HG03565 (cell line): Measurements from ENCODE around the gene TUBB2B.
"Not testable (repeated sequence)": the region's sequence is repeated elsewhere in the genome, so short reads cannot be mapped to it uniquely, and the experiment has no call there.

Experiments used
- ATAC-seq: cut with Tn5 transposase; IDR thresholded peaks from one replicate; pipeline ENCODE4 v1.9.1; 2021; ENCODE audit warnings: mild to moderate bottlenecking, moderate library complexity; ENCODE audit not compliant: unreplicated experiment

TUBB2B gene

DNA sequence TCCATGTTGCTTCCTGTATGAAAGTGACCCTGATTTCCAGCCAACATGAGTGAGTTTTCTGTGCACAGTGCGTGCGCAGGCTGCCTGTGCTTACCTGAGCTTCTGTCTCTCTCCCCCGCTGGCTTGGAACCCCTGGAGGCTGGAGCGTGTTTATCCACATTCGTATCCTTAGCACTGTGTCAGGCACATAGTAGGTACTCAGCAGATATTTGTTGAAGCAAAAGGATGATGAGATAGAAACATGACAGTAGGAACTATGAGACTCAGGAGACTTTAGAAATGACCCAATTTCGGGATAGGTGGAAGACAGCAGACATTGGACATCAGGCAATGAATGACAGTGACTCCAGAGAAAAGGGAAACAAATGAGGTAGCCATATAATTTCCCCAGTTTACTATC lies 15.2 kb downstream of the TUBB2B start:
- no peak for ATAC-seq

GRCh38 chr6:3211681-3212080 lies 15.8 kb downstream of the TUBB2B start:
- ATAC-seq: no peak

DNA sequence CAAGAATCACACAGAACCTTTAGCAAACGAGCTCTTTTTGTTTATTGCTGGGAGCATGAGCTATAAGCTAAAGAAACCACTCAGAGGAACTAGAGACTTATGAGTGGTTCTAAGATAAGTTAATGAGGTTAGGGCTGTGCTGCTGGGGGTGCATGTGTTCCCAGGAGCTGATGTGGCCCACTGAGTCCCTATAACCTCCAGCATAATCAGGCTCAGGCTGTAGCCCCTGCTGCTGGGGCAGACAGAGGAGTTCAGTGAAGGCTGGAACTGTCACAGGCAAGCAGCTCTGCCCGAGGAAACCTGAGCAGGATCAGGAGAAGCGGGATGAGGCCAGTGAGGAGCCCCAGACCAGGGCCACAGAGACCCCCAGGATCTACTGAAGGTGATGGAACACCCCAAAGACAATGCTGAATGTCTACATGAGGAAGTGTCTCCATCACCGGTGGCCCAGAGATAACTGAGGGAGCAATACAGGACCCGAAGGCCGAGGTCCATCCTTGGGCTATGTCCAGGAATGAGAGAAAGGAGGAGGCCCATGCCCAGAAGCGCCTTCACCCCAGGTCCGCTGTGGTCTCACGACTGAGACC lies 17.3 kb downstream of the TUBB2B start:
- no peak for ATAC-seq

- peak; percentile 38 for ATAC-seq
These were observed 18.1 kb downstream of the TUBB2B start for GRCh38 chr6:3209114-3210023.

DNA sequence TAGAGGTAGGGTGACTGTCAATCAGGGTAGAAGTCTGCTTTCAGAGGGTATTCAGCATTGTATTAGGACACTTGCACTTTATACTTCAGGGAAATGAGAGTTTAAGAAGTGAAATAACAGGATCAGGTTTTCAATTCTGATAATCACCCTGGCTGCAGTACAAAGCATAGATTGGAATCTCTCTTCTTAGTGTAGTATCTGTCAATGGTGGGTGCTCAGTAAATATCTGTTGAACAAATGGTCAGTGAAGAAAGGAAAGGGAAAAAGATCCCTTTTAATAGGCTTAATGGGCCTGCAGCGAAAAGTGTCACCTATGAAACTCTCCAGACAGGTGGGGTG lies 18.7 kb downstream of the TUBB2B start:
- no peak for ATAC-seq

DNA sequence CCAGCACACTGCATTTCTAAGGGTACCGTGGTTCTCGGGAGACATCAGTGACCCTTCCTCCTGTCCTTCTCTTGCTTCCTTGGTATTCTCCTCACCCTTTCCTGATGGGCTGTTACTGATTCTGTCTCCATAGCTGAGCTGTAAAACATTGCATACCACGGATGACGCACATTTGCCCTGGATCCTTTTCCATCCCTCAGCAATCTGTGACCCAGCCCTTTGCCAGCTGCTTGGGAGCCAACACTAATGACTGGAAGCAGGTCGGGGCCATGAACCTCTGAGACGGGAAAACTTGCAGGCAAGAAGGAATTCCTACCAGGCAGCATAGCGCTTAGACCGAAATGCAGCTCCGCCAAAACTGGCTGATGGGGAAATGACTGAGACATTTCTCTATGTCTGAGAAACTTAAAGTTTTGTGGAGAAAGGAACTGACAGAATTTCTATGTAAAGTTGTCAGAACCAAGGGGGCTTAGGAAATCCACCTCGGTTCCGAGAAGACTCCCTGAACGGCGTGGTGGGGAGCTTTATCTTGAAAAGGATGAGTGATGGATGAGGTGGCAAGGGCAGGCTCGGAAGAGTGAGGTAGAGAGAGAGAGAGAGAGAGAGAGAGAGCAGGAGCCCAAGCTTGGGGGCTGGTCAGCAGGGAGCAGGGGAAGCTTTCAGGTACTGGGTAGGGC lies 19.2 kb downstream of the TUBB2B start:
- no peak for ATAC-seq

- ATAC-seq: no peak
These were observed 21.0 kb downstream of the TUBB2B start for GRCh38 chr6:3206339-3207015.

DNA sequence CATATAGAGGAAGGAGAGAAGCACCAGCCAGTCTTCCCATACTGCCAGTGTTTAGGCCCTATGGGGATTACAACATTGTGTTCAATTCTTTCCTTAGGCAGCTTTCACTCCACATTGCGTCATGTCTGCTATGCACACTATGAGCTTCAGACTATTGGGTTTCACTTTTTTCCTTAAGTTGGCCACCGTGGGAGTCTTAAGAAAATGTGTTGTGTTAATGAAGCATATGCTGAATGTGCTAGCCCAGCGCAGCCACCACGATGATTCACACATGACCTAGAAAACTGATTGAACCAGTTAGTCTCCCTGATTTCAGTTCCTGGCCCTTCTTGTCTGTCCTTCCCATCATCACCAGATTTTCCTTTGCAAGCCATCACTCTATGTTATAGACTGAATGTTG lies 21.5 kb downstream of the TUBB2B start:
- no peak for ATAC-seq

- no peak for ATAC-seq
These were observed 22.5 kb downstream of the TUBB2B start for GRCh38 chr6:3204921-3205320.

DNA sequence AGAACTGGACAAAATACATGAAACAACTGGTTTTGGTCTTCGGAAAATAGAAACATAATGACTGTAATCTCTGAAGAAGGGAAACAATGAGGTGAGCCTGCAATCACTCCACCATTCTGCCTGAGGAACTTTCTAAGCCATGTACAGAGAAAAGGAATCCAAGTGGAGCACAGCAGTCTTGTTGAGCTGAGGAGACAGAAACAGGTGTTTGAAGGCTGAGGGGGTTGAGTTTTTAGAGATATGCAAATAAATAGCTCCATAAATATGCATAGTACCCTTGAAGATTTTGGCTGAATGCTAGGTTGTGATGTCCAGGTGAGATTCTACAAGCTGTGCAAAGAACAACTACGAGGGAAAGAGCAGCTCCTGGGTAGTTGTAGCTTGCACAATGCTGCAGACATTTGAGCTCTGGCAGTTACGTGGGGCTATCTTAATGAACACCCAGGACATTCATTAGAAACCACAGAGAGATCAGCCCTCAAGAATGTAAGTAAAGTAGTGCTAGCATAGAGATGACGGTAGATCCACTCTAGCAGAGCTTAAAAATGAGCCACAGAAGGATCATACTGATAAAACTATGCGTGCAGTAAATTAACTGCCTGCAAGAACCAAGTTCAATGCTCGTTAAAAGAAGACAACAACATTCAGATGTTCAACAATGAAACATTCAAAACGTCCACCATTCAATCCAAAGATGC lies 24.3 kb downstream of the TUBB2B start:
- no peak for ATAC-seq

DNA sequence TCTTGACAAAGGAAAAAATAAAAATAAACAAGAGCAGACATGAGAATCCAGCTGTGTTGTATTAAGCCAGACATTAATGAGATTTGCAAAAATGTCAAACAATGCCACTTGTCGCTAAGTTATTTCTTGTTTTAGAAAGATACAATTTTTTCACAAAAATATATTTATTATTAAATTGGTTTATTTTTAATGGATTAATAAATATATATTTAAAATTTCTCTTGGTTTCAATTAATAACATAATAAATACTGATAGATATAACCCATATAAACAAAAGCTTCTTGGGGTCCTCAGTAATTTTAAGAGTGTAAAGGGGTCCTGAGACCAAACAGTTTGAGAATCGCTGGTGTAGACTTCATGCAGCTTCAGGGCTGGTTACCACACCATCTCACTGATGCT lies 26.1 kb downstream of the TUBB2B start:
- ATAC-seq: no peak

DNA sequence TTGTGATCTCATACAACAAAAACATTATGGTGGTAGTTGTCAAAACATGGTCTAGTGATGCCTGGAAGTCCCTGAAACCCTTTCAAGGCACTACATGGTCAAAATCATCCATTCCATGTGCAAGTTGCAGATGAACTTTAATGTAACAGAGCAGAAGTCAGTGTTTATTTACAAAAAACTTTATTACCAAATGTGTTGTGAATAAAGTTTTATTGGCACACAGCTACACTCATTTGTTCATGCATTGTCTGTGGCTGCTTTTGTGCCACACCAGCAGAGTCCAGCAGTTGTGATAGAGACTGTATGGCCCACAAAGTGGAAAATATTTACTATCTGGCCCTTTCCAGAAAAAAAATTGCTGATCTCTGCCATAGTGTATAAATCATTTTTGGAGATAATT lies 26.8 kb downstream of the TUBB2B start:
- ATAC-seq: no peak

DNA sequence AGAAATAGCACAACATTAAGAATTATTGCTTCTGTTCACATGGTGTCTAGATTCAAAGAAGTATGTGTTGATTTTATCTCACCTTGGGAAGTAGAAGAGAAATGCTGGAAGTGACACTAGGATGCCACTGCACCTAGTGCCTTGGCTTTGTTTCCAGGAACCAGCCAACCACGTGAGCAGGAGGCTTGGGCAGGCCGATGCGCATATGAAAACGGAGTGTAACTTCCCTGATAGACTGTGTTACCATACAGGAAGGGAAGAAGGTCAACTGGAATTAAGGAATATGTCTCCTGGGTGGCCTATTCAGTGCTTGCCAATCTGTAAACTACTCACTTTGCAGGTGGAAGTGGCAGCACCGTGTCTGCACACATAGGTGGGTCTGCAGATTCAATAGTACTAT lies 28.1 kb downstream of the TUBB2B start:
- no peak for ATAC-seq

GRCh38 chr6:3197734-3198133 lies 29.7 kb downstream of the TUBB2B start:
- ATAC-seq: not testable (repeated sequence)

- ATAC-seq: no peak
These were observed 30.7 kb downstream of the TUBB2B start for GRCh38 chr6:3196770-3197169.

GRCh38 chr6:3195695-3196497 lies 31.6 kb downstream of the TUBB2B start:
- ATAC-seq: no peak

GRCh38 chr6:3195420-3195694 lies 32.1 kb downstream of the TUBB2B start:
- ATAC-seq: no peak

DNA sequence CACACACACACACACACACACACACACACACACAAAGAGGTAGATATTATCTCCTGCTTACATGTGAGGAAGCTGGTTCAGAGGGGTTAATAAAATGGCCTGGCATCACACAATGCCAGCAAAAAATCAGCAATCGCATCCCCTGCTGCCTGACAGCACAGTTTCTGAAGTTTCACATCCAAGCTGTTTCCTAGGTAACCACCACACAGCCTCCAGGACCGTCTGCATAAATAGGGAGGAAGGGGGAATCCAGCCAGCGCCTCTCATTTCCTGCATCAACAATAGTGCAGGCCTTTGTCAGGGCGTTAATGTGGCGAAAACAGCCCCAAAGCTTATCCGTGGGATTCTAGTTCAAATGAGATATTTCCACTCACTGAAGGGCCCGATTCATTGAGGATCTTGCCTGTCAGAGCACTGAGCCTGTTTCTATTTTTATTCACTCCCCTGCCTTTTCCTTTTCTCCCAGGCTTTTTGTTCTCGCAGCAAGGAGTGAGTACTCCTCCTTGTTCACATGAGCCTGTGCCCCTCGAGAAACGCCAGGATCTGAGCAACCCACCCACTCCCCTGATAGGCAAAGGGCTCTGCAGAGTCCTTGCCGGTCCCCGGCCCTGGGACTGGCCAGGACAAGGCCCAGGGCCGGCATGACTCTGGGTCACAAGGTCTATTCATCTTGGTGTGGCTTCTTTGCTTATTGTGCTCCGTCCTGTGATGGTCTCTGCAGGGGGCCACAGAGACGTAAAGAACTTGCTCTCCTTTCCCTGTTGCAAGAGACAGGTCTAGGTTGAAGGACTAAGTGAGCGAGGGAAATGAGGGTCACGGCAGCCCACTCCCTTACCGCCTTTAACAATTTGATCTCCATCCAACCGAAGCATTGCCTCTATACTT lies 32.7 kb downstream of the TUBB2B start:
- no peak for ATAC-seq

- no peak for ATAC-seq
These were observed 34.2 kb downstream of the TUBB2B start for GRCh38 chr6:3193102-3193849.
